ENCODE results near the gene CD47. TPM values are rescaled to one million over a fixed set of nuclear protein-coding genes. Genes with fewer than 3 reads are reported as not detected.
A peak's percentile ranks its signal among the peaks of the same experiment; 100 is the strongest.

CD47 gene
- total RNA-seq, 3 donors from 2014 or later, result 68.5 to 83.0 (median 73.2) TPM

GRCh38 chr3:108093616-108094015, 2.8 kb upstream of the CD47 start:
- no peak for TF ChIP-seq CTCF (IDR thresholded peaks at IDR 0.05)
- H3K36me3 ChIP-seq (ENCODE audit: low read depth), result no peaks in the 10 kb centered on the region
- DNase-seq (no peak), ATAC-seq (no peak)
- peaks cover 8% of the 10 kb centered on the region for H3K4me1 ChIP-seq (ENCODE audit: low read depth)
- intact Hi-C loops (cut with DNase I, micrococcal nuclease), result no loop called here
- H3K4me3 ChIP-seq, result no peak overlapping the region
- H3K9me3 ChIP-seq, result no peaks in the 10 kb centered on the region

- ATAC-seq (no peak), DNase-seq (no peak)
- Histone ChIP-seq H3K9me3 (no peaks in the 10 kb centered on the region), H3K36me3 (ENCODE audit: low read depth) (no peaks in the 10 kb centered on the region), H3K4me1 (ENCODE audit: low read depth) (peaks cover 14% of the 10 kb centered on the region), H3K4me3 (no peak overlapping the region)
- no peak for TF ChIP-seq CTCF (IDR thresholded peaks at IDR 0.05)
- intact Hi-C loops (cut with DNase I, micrococcal nuclease), result no loop called here
These were observed 2.2 kb upstream of the CD47 start for GRCh38 chr3:108093021-108093420.

- Histone ChIP-seq H3K4me3 (no peak overlapping the region), H3K36me3 (ENCODE audit: low read depth) (no peaks in the 10 kb centered on the region), H3K9me3 (no peaks in the 10 kb centered on the region), H3K4me1 (ENCODE audit: low read depth) (peaks cover 19% of the 10 kb centered on the region)
- DNase-seq, result no peak
- no peak for TF ChIP-seq CTCF (IDR thresholded peaks at IDR 0.05)
- intact Hi-C loops (cut with DNase I, micrococcal nuclease), result no loop called here
- ATAC-seq, result no peak
These were observed 1.7 kb upstream of the CD47 start for GRCh38 chr3:108092501-108092900.

- intact Hi-C loops (cut with DNase I, micrococcal nuclease), result no loop called here
- Histone ChIP-seq H3K36me3 (ENCODE audit: low read depth) (no peaks in the 10 kb centered on the region), H3K4me3 (peak overlapping the region; percentile 96), H3K9me3 (no peaks in the 10 kb centered on the region), H3K4me1 (ENCODE audit: low read depth) (peaks cover 21% of the 10 kb centered on the region)
- TF ChIP-seq CTCF (IDR thresholded peaks at IDR 0.05), result no peak
- ATAC-seq, result peak; percentile 26
- peak in 1 of 3 donors; percentile 38 for DNase-seq
These were observed 843 bp upstream of the CD47 start for GRCh38 chr3:108091498-108092250.

- intact Hi-C loops (cut with DNase I, micrococcal nuclease), result no loop called here
- peak overlapping the region; percentile 96 for H3K4me3 ChIP-seq
- H3K36me3 ChIP-seq (ENCODE audit: low read depth), result no peaks in the 10 kb centered on the region
- no peaks in the 10 kb centered on the region for H3K9me3 ChIP-seq
- no peak for TF ChIP-seq CTCF (IDR thresholded peaks at IDR 0.05)
- DNase-seq, result peak in 1 of 3 donors; percentile 58
- peaks cover 27% of the 10 kb centered on the region for H3K4me1 ChIP-seq (ENCODE audit: low read depth)
- ATAC-seq, result peak; percentile 28
These were observed 656 bp downstream of the CD47 start for GRCh38 chr3:108090049-108090700.

Data from mucosa of descending colon (tissue), 3 donors.